ENCODE measurements around the gene CRHR1. TPM values are rescaled to one million over a fixed set of nuclear protein-coding genes. Genes with fewer than 3 reads are reported as not detected.

Gene CRHR1
- total RNA-seq, 3 donors from 2014 or later (not counting 1 experiment from before 2014, with no cell fraction given): not detected

GRCh38 chr17:45749831-45750335 lies 34.2 kb upstream of the CRHR1 start:
- Mint-ChIP-seq H3K4me1 (no peaks in the 10 kb centered on the region), H3K9me3 (no peaks in the 10 kb centered on the region), H3K27me3 (ENCODE audit: low read depth in 2 of 2) (peaks cover 13 to 29% of the 10 kb centered on the region in 2 donors), H3K27ac (no peak overlapping the region), H3K4me3 (no peak overlapping the region), H3K36me3 (no peaks in the 10 kb centered on the region)
- ATAC-seq (no peak), DNase-seq (no peak)
- H3K36me3 ChIP-seq (ENCODE audit: control insufficient read depth, insufficient read depth, low read length): no peaks in the 10 kb centered on the region
- TF ChIP-seq CTCF (IDR thresholded peaks at IDR 0.05): no peak
- 93% methylated on average over 4 of the region's 4 CpGs for WGBS (ENCODE audit: insufficient coverage)
- no peaks in the 10 kb centered on the region for H3K4me1 ChIP-seq (ENCODE audit: control insufficient read depth, insufficient read depth, low read length)
- no peak overlapping the region for H3K4me3 ChIP-seq (ENCODE audit: low read length)
- H3K27me3 ChIP-seq (ENCODE audit: control insufficient read depth, insufficient read depth, low read length): no peaks in the 10 kb centered on the region
- H3K9me3 ChIP-seq (ENCODE audit: control insufficient read depth, insufficient read depth, low read length): no peaks in the 10 kb centered on the region
- H3K27ac ChIP-seq (ENCODE audit: low read length): no peak overlapping the region
- intact Hi-C loops (cut with micrococcal nuclease): no loop called here

DNA sequence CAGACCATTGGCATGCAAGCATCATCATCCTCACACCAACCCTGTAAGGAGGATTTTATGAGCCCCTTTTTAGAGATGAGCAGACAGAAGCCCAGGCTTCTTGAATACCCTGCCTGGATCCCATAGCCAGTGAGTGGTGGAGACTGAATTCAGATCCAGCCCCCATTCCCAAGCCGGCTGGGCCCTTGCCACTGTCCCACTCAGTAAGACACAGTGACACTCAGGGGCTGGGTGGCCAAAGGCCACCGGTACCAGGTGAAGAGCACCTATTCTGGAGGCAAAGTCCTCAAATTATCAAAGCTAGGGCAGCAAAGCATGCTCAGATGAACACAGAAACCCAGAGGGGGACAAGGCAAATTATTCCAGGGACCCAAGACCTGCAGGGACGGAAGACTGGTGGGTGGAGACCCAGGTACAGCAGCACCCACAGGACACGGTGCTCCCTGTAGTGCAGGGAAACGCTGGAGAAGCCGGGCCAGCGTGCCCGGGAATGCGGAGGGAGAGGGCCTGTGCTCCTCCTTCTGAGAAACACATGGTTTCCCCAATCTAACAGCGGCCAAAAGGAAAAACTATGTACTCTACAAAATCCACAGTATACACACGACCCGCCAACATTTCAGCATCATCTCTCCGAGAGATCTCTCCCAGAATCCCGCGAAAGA lies 33.2 kb upstream of the CRHR1 start:
- Mint-ChIP-seq H3K27me3 (ENCODE audit: low read depth in 2 of 2) (peaks cover 17 to 26% of the 10 kb centered on the region in 2 donors), H3K36me3 (no peaks in the 10 kb centered on the region), H3K4me1 (no peaks in the 10 kb centered on the region), H3K4me3 (no peak overlapping the region), H3K27ac (no peak overlapping the region), H3K9me3 (no peaks in the 10 kb centered on the region)
- H3K27ac ChIP-seq (ENCODE audit: low read length): no peak overlapping the region
- H3K36me3 ChIP-seq (ENCODE audit: control insufficient read depth, insufficient read depth, low read length): no peaks in the 10 kb centered on the region
- no peak overlapping the region for H3K4me3 ChIP-seq (ENCODE audit: low read length)
- H3K4me1 ChIP-seq (ENCODE audit: control insufficient read depth, insufficient read depth, low read length): no peaks in the 10 kb centered on the region
- no peak for TF ChIP-seq CTCF (IDR thresholded peaks at IDR 0.05)
- WGBS (ENCODE audit: insufficient coverage): 85% methylated on average over 15 of the region's 15 CpGs
- no peaks in the 10 kb centered on the region for H3K27me3 ChIP-seq (ENCODE audit: control insufficient read depth, insufficient read depth, low read length)
- H3K9me3 ChIP-seq (ENCODE audit: control insufficient read depth, insufficient read depth, low read length): no peaks in the 10 kb centered on the region
- intact Hi-C loops (cut with micrococcal nuclease): no loop called here
- DNase-seq (no peak), ATAC-seq (no peak)

- Mint-ChIP-seq H3K4me1 (no peaks in the 10 kb centered on the region), H3K4me3 (no peak overlapping the region)
- H3K36me3 ChIP-seq (ENCODE audit: control insufficient read depth, insufficient read depth, low read length): no peaks in the 10 kb centered on the region
Measured at GRCh38 chr17:45751466-45751865, 32.7 kb upstream of the CRHR1 start.

More at GRCh38 chr17:45751466-45751865, 32.7 kb upstream of the CRHR1 start:
- H3K27me3 Mint-ChIP-seq (ENCODE audit: low read depth in 2 of 2): peaks cover 17 to 20% of the 10 kb centered on the region in 2 donors
- WGBS (ENCODE audit: insufficient coverage): 88% methylated on average over 9 of the region's 10 CpGs
- no peak overlapping the region for H3K4me3 ChIP-seq (ENCODE audit: low read length)
- no peaks in the 10 kb centered on the region for H3K9me3 Mint-ChIP-seq
- H3K27ac Mint-ChIP-seq: no peak overlapping the region
- TF ChIP-seq CTCF (IDR thresholded peaks at IDR 0.05): no peak
- no peaks in the 10 kb centered on the region for H3K4me1 ChIP-seq (ENCODE audit: control insufficient read depth, insufficient read depth, low read length)
- H3K9me3 ChIP-seq (ENCODE audit: control insufficient read depth, insufficient read depth, low read length): no peaks in the 10 kb centered on the region
- no peaks in the 10 kb centered on the region for H3K27me3 ChIP-seq (ENCODE audit: control insufficient read depth, insufficient read depth, low read length)
- no peak for DNase-seq
- H3K27ac ChIP-seq (ENCODE audit: low read length): no peak overlapping the region
- ATAC-seq: no peak
- intact Hi-C loops (cut with micrococcal nuclease): no loop called here
- no peaks in the 10 kb centered on the region for H3K36me3 Mint-ChIP-seq
